Ishikawa (cell line): ENCODE results near the gene MYO5B.

Experiments used
- CEBPB ChIP-seq: IDR thresholded peaks from 2 replicates; pipeline ENCODE4 v1.6.1; 2012
- CREB1 ChIP-seq: IDR thresholded peaks from 2 replicates; pipeline ENCODE4 v1.6.1; 2012; ENCODE audit warnings: low read depth
- EGR1 ChIP-seq: IDR thresholded peaks from 2 replicates; pipeline ENCODE4 v1.6.1; 2012
- EP300 ChIP-seq: IDR thresholded peaks from 2 replicates; pipeline ENCODE4 v1.6.1; 2012; ENCODE audit warnings: borderline replicate concordance
- FOXM1 ChIP-seq: IDR thresholded peaks from 2 replicates; pipeline ENCODE4 v1.6.1; 2012; ENCODE audit warnings: low read depth, borderline replicate concordance
- NFIC ChIP-seq: IDR thresholded peaks from 2 replicates; pipeline ENCODE4 v1.6.1; 2012
- RAD21 ChIP-seq: IDR thresholded peaks from 2 replicates; pipeline ENCODE4 v1.6.1; 2012; ENCODE audit warnings: low read depth
- TAF1 ChIP-seq: IDR thresholded peaks from 2 replicates; pipeline ENCODE4 v1.6.1; 2012; ENCODE audit warnings: low read depth, mild to moderate bottlenecking
- TCF12 ChIP-seq: IDR thresholded peaks from 2 replicates; pipeline ENCODE4 v1.6.1; 2012; ENCODE audit warnings: low read depth
- YY1 ChIP-seq: IDR thresholded peaks from 2 replicates; pipeline ENCODE4 v1.6.1; 2012; ENCODE audit warnings: low read depth
- ZBTB7A ChIP-seq: IDR thresholded peaks from 2 replicates; pipeline ENCODE4 v1.6.1; 2012; ENCODE audit warnings: low read depth
- TF ChIP-seq, protein P1 (sequence below): IDR thresholded peaks from 2 replicates; pipeline ENCODE4 v1.6.1; 2012
- TF ChIP-seq, protein P2 (sequence below): IDR thresholded peaks from 2 replicates; pipeline ENCODE4 v1.6.1; 2012
- TF ChIP-seq, protein P3 (sequence below): IDR thresholded peaks from 2 replicates; pipeline ENCODE4 v1.6.1; 2012; ENCODE audit warnings: low read depth, mild to moderate bottlenecking

DNA sequence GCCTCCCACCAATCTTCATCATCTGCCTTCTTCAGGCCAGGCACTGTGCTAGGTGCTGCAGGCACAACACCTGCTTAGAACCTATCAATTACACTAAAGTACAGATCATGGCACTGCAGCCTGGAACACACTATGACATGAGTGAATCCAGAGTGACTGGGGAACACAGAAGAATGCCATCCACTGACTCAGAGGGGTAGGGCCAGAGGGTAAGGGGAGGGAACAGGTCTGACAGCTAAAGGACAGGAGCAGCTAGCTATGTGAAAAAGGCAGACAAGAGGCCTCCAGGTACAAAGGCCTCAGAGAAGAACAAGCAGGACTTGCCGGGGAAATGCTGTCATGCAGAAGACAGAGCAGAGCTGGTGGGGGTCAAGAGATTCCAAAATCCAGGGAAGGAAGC lies 328.3 kb downstream of the MYO5B start:
- no peak for TF ChIP-seq CREB1
- TF ChIP-seq, protein P1, sequence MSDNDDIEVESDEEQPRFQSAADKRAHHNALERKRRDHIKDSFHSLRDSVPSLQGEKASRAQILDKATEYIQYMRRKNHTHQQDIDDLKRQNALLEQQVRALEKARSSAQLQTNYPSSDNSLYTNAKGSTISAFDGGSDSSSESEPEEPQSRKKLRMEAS = no peak
- no peak for TF ChIP-seq YY1
- TF ChIP-seq, protein P2, sequence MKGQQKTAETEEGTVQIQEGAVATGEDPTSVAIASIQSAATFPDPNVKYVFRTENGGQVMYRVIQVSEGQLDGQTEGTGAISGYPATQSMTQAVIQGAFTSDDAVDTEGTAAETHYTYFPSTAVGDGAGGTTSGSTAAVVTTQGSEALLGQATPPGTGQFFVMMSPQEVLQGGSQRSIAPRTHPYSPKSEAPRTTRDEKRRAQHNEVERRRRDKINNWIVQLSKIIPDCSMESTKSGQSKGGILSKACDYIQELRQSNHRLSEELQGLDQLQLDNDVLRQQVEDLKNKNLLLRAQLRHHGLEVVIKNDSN = no peak
- no peak for TF ChIP-seq EGR1
- TF ChIP-seq, protein P3, sequence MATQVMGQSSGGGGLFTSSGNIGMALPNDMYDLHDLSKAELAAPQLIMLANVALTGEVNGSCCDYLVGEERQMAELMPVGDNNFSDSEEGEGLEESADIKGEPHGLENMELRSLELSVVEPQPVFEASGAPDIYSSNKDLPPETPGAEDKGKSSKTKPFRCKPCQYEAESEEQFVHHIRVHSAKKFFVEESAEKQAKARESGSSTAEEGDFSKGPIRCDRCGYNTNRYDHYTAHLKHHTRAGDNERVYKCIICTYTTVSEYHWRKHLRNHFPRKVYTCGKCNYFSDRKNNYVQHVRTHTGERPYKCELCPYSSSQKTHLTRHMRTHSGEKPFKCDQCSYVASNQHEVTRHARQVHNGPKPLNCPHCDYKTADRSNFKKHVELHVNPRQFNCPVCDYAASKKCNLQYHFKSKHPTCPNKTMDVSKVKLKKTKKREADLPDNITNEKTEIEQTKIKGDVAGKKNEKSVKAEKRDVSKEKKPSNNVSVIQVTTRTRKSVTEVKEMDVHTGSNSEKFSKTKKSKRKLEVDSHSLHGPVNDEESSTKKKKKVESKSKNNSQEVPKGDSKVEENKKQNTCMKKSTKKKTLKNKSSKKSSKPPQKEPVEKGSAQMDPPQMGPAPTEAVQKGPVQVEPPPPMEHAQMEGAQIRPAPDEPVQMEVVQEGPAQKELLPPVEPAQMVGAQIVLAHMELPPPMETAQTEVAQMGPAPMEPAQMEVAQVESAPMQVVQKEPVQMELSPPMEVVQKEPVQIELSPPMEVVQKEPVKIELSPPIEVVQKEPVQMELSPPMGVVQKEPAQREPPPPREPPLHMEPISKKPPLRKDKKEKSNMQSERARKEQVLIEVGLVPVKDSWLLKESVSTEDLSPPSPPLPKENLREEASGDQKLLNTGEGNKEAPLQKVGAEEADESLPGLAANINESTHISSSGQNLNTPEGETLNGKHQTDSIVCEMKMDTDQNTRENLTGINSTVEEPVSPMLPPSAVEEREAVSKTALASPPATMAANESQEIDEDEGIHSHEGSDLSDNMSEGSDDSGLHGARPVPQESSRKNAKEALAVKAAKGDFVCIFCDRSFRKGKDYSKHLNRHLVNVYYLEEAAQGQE = no peak
- TF ChIP-seq NFIC = no peak
- TF ChIP-seq RAD21 = no peak
- no peak for TF ChIP-seq EP300
- no peak for TF ChIP-seq TCF12
- TF ChIP-seq ZBTB7A = no peak
- no peak for TF ChIP-seq CEBPB
- TF ChIP-seq TAF1 = no peak
- TF ChIP-seq FOXM1 = no peak
